GM19397 (cell line): Measurements from ENCODE around the gene PDLIM5.
A peak's percentile ranks its signal among the peaks of the same experiment; 100 is the strongest.
"Not testable (repeated sequence)": the region's sequence is repeated elsewhere in the genome, so short reads cannot be mapped to it uniquely, and the experiment has no call there.

Experiments used
- ATAC-seq: cut with Tn5 transposase; IDR thresholded peaks from one replicate; pipeline ENCODE4 v1.9.1; 2021; ENCODE audit warnings: mild to moderate bottlenecking, moderate library complexity; ENCODE audit not compliant: unreplicated experiment

Gene PDLIM5

DNA sequence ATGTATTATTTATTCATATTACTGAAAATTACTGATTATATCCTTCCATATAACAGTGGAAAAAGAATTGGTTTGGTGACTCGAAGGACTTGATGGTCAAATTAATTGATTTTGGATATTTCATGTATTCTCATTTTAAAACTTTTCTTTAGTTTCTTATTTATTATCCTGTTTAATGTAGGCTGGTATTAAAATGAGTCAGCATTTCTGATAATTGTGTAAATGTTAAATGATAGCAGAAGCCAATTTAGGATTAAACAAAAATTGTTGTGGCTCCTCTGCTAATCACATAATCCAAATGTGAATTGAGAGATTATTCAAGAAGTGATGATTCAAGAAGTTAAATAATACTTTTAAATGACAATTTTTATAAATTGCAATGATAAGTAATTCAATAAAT is 38.7 kb downstream of the PDLIM5 start:
- no peak for ATAC-seq

DNA sequence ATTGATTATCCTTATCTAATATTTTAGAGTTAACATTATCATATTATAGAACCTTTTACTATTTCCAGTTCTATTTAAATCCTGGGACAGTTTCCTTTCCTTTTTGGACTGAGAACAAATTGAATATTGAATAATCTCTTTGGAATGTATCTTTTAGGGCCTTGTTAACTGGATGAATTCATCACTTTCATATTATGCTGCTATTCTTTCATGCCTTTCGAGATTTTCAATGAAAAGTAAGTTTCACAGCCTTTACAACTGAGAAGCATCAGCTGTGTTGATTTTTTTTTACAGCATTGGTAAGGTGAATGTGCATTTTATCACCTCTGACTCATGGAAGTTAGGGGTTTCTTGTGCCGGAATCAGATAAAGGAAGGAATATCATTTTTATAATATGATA is 39.6 kb downstream of the PDLIM5 start:
- no peak for ATAC-seq

DNA sequence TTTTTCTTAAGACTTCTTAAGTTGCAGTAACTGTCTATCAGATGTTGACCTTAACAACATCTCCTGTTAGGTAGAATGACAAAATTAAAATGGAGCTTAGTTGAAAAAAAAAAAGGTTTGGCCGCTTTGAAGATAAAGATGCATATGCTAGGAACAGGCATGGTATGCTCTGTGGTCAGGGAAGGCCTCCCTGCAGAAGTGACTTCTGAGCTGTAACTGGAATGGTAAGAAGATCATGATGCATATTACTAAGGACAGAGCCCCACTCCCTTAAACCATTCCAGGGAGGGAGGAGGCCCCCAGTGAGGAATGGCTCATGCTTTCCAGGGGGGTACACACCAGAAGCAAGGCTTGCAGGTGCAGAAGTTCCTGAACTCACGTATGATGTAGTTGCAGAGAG is 43.7 kb downstream of the PDLIM5 start:
- no peak for ATAC-seq

DNA sequence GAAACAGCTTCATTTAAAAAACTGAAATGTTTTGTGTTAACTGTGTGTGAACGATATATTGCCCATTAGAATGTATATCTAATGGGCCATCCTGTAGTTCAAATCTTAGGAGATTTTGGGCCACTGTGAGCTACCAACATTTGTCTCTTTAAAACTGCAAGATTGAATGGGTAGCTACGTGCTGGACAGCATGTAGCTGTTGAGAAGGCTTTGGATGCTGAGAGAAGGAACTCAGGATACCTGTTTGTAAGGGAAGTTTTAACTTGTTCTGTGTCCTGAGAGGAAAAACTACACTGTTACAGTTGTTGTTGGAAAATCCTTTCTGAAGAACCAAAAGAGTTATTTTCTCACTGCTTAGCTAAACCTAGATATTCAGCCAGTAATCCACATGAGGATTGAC is 45.9 kb downstream of the PDLIM5 start:
- ATAC-seq = no peak

DNA sequence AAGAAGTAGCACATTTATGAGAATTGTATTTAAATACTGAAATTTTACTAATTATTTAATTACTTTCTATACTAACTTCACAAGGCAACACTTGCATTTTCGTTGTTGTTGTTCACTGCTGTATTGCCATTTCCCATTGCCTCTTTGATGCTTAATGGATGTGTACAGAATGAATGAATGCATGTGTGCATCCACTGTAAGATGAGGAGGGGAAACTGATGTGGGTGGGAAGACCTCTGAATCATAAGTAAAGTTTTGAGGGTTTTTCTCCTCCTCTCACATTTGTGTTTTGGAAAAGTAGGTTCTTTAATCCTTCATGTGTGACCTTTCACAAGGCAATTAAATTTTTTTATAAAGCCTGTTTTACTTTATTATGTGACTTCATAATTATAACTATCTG is 46.8 kb downstream of the PDLIM5 start:
- no peak for ATAC-seq

DNA sequence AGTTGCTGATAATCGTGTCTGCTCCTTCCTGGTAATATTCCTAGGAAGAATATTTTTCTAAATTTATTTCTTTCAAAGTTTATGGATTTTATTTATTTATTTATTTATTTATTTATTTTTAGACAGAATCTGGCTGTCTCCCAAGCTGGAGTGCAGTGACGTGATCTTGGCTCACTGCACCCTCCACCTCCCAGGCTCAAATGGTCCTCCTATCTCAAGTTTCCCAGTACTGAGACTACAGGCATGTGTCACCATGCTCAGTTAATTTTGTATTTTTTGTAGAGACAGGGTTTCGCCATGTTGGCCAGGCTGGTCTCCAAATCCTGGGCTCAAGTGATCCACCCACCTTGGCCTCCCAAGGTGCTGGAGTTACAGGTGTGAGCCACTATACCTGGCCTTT is 48.9 kb downstream of the PDLIM5 start:
- ATAC-seq = no peak

DNA sequence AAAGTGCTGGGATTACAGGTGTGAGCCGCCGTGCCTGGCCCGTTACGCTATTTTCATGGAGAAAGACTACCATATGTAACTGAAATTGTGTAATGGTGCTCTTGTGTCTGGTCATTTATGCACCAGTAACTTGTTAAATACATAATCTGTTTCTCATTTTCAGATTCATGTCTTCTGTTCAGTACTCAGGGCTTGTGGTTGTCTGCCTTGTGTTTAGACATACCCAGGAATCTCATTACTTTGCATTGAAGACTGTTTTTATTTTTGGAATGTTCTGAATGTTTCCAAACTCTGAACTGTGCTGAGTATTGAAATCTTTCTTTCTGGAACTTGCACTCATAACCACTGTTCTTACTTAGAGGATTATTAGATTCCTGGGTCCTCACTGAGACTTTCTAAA is 52.8 kb downstream of the PDLIM5 start:
- no peak for ATAC-seq

DNA sequence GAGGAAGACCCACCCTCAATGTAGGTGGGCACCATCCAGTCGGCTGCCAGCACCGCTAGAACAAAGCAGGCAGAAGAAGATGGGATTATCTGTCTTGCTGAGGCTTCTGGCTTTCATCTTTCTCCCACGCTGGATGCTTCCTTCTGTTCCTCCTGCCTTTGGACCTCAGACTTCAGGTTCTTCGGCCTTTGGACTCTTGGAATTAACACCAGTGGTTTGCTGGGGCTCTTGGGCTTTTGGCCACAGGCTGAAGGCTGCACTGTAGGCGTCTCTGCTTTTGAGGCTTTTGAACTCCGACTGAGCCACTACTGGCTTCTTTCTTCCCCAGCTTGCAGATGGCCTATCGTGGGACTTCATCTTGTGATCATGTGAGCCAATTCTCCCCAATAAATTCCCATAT is 55.1 kb downstream of the PDLIM5 start:
- no peak for ATAC-seq

DNA sequence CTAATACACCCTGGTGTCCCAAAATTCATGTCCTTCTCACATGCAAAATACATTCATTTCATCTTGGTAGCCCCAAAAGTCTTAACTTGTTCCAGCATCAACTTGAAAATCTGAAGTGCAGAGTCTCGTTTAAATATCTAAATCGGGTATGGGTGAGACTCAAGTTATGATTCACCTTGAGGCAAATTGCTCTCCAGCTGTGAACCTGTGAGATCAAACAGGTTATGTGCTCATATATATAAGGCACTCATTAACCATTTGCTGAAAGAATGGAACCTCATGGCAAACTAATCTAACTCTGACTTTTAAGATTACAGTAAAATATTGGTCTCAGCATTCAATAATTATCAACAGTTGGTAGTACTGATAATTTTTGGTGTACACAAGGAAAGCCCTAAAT is 55.5 kb downstream of the PDLIM5 start:
- no peak for ATAC-seq

DNA sequence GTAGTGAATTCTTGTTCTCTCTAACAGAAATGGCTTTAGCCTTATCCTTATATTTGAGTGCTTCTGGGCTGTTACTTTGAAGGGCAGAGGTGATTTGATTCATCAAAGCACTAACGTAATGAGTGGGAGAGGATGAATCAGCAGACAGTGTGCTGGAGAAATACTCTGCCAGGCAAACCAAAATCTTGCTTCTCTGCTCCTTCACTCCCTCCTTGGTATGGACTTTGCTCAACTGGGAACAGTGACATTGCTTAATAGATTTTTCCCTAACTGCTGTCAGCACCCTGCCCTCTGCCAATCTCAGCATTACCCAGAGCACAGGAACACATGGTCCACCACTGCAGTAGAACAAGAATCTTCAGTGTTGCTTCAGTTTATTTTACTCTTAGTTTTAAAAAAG is 56.0 kb downstream of the PDLIM5 start:
- ATAC-seq = no peak

DNA sequence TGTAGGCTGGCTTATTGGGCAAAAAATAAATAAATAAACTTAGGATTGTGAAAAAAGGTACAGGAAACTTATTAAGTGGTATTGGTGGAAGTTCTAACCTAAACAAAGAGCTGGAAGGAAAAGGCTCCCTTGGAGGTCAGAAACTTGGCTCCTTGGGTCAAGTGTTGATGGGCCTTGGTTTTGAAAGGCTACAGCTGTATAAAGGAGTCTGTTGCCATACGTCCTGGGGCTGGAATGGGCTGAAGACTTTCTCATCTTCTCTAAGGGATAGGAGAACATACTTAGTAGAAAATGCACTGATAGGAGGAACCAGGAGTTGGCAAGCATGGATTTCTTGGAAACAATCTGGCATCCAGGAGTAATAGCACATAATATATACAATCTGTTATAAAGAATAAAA is 56.6 kb downstream of the PDLIM5 start:
- ATAC-seq = no peak

DNA sequence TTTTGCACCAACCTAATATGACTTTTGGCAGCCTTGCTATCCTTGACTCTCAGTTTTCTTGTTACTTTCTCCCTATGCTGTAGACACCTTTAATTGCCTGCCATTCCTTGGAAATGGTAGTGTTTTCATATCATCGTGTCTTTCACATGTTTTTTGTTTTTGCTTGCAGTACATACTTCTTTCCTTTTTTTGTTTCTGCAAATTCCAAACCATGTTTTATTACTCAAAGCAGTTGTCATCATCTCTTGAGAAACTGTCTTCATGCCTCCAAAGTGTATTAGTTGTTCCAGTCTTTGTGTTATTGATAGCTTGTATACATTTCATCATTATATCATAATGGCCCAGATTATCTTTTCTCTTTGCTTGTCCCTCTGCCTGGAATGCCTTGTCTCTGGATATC is 57.1 kb downstream of the PDLIM5 start:
- no peak for ATAC-seq

DNA sequence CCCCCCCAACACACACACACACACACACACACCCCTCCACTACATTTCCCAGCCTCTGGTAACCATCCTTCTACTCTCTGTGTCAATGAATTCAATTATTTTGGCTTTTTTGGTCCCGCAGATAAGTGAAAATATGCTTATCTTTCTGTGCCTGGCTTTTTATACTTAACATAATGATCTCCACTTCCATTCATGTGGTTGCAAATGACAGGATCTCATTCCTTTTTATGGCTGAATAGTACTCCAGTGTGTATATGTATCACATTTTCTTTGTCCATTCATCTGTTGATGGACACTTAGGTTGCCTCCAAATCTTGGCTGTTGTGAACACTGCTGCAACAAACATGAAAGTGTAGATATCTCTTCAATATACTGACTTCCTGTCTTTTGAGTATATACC is 59.8 kb downstream of the PDLIM5 start:
- ATAC-seq = no peak

DNA sequence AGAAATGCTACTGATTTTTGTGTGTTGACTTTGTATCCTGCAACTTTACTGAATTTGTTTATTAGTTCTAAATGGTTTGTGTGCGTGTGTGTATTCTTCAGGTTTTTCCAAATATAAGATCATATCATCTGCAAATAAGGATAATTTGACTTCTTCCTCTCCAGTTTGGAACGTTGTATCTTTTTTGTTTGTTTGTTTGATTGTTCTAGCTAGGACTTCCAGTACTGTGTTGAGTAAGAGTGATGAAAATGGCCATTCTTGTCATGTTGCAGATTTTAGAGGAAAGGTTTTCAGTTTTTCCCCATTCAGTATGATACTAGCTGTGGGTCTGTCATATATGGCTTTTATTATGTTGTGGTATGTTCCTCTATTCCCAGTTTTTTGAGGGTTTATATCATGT is 61.8 kb downstream of the PDLIM5 start:
- not testable (repeated sequence) for ATAC-seq

DNA sequence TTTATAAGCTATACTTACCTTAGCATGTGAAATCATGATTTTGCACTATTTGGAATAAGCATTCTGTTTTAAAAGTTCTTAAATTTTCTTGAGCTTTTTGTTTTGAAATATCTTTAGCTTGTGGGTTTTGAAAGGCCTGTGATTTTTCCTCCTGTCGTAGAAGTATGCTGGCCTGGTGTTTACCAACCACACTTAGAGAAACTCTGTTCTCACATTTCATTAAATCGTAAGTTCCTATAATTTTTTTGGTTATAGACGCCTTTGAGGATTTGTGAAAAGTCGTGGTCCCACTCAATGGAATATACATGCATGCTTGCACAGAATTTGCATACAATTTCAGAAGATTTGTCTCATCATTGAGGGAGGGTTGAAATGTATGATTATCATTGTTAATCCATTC is 63.6 kb downstream of the PDLIM5 start:
- ATAC-seq = no peak

DNA sequence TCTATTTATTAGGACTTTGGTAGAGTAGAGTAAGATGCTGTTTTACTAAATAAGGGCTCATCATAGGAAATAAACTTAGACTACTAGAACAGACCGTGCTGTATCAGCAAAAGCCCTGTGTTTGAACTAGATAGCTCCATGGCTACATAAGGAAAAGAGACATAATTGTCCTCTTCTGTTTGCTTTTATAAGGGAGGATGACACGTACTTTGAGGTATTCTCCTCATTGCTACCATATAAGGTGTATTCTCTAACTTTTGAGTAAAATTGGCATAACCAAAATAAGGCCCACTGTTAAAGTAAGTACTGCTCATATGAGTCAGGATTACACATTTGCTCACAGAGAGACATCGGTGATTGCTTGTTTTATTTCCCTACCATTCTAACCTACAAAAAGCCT is 64.3 kb downstream of the PDLIM5 start:
- no peak for ATAC-seq

DNA sequence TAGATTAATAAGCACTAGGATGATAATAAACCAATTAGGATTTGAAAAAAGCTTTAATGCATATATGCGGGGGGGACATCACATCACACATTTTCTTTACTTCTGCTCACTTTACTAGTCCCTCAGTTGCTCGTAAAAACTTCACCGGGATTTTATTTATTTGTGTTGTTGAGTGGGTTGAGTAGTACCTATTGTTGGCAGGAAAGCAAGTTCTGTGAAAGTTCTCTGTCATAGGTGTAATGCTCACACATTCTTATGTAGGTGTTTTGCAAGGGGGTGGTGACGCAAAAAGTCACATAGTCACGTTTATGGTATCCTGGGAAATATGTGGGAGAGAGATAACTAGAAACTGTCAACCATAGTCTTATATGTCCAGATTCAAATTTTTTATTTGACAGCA is 65.3 kb downstream of the PDLIM5 start:
- no peak for ATAC-seq

DNA sequence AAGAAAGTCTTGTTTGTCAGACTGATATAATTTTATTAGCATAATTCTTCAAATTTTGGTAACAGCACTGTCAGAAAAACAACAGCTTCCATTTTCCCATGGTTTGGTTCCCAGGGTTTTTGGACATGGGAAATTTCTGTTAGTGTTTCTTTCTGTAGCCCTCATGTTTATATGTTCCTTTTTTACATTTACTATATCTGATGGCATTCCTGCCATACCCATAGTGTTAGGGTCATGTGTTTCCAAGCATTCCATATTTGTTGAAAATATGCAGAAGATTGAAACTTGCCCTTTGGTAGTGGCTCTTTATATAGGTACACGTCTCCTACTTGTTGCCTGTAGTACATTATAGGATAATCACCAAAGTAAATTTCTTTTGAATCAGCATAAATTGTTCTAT is 65.8 kb downstream of the PDLIM5 start:
- no peak for ATAC-seq

DNA sequence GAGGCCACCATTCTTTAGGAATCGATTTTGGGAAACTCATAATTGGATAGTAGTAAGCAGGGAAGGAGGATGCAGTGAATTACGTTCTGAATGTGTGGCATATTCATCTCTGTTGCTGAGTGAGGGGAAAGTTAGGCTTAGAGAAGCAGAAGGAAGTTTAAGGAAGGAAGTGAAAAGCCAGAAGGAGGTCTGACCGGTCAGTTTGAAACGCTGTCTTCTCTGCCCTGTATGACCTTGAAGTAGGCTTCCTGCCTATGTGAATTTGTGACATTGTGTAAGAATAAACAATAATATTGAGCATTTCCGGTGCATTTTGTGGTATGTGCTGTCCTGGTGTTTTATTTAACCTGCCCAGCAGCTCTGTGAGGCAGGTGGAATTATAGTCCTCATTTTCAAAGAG is 67.3 kb downstream of the PDLIM5 start:
- ATAC-seq = peak; percentile 63

DNA sequence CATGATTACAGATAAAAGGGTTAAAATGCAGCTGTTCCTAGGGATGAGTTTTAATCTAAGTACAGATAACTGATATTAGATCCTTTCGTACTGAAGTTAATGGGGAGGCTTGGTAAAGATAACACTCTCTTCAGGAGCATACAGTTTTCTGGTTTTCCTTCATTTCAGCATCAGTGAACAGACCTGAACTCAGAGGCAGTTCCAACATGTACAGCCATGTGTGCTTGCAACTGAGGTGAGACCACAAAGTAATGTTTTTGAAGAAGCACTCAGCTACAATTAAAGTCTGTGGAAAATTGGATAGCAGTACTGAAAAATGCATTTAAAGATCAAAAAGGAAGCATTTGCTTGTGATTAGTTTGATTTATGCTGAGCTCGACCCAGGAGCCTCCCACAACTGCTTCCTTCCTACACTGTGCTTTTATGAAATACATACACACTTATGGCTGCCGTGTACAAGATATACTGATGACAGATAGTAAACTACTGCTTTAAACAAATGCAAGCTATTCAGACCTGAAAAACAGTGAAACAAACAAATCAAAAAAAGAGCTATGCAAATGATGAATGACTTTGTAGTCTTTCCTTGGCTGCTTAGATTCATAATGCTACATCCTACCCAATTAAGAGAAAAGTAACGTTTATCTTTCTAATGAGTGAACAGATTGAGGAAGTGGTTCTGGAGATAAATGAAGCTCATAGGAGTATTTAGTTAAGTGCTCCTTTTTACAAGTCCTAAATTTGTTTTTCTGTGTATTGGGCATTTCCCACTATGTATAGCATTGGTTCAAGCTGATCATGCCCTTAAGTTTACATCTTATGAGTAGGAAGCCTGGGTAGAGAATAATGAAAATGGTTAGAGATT is 68.4 kb downstream of the PDLIM5 start:
- peak; percentile 44 for ATAC-seq

DNA sequence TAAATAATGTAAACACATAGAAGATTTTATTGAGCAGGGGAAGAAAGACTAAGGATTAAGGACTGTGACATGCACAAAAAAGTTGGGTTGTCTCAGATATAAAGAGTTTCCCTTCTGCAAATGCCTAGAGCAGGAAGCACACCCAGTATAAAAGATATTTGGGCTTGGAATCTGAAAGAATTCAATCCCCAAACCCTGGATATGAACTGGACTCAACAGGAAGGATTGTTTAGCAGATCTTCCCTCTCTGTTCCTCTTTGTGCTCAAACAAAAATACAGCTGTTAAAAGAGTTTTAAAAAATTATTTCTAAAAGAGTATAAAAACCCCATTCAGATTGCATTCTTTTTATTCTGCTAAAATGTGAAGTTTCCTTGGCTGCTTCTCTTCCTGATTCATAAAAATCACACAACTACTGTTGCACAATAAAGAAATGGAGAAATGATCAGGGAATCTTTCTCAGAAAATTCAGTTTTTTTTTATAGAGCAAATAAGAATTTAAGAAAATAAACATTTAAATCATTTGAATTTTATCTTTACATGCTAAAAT is 71.4 kb downstream of the PDLIM5 start:
- no peak for ATAC-seq

DNA sequence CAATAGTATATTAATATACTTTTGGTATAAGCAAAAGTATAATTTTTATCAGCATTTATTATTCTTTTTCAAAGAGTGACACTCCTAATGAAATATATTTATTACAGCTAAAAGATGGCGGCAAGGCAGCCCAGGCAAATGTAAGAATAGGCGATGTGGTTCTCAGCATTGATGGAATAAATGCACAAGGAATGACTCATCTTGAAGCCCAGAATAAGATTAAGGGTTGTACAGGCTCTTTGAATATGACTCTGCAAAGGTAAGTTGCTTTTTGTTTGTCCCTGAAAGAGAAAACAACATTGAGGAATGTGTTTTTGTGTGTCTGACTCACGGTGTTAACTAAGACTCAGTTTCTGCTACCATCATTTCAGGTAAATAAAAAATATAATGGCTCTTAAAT is 71.9 kb downstream of the PDLIM5 start:
- ATAC-seq = no peak
